ENCODE data around the gene CTBP1. TPM values are rescaled to one million over a fixed set of nuclear protein-coding genes. Genes with fewer than 3 reads are reported as not detected.

Gene CTBP1
- total and polyA plus RNA-seq, 2 donors (not counting 1 experiment from before 2014, with no cell fraction given): 212 to 343 TPM

DNA sequence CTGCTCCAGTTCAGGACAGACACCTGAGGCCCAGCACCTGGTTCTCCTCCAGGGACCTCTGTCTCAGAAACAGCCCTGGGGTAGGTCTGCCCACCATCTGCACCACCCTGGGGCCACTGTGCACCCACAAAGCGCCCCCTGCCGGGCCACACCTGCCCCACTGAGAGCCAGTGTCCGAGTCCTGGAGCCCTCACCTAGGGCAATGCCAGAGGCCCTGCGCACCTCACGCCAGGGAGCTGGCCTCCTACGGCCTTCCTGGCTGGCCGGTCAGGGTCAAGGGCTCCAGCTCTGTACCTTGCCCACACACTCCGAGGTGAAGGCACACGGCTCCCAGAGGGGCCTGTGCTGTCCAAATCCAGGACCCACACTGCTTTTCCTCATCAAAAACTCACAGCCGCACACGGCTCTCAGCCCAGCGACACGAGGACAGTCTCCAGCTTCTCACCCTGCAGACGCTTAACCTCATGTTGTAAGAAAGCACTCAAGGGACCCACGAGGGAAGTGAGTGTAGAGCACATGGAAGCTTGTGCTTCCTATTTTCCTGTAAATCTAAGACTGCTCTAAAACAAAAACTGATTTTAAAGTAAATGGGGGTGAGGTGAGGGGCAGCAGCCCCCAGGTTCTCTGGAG, 5.4 kb downstream of the CTBP1 start:
- H3K4me3 Mint-ChIP-seq: peak overlapping the region; percentile 5
- peaks cover 93% of the 10 kb centered on the region for H4K20me1 ChIP-seq (ENCODE audit: control insufficient read depth, insufficient read depth, low read length, poor library complexity, severe bottlenecking)
- no peak overlapping the region for H3K27ac Mint-ChIP-seq
- no peak overlapping the region for H2AFZ ChIP-seq (ENCODE audit: insufficient read depth, low read depth, low read length, poor library complexity, severe bottlenecking)
- no peaks in the 10 kb centered on the region for H3K9me3 Mint-ChIP-seq (ENCODE audit: insufficient read depth)
- ChIA-PET CTCF (interaction anchor here (0.8 to 1.0 kb wide), 2 partner anchors 25 to 113 kb away, joined by 3 to 4 read pairs; no protein-coding TSS in a partner anchor), POLR2A (no interaction called here)
- no peaks in the 10 kb centered on the region for H3K9me3 ChIP-seq (ENCODE audit: control extremely low read depth in 1 of 3, control insufficient read depth in 2 of 3, insufficient read depth in 1 of 3, low read length in 2 of 3)
- no peak for ATAC-seq (ENCODE audit: low read depth)
- H3K9ac ChIP-seq (ENCODE audit: low read length): no peak overlapping the region
- H3K27me3 Mint-ChIP-seq: no peaks in the 10 kb centered on the region
- no peak overlapping the region for H3K4me2 ChIP-seq (replicated peaks; ENCODE audit: low read depth, low read length, poor library complexity, severe bottlenecking)
- H3K4me1 ChIP-seq (ENCODE audit: control insufficient read depth in 2 of 2, insufficient read depth in 2 of 2, low read length in 2 of 2): peaks cover 42 to 49% of the 10 kb centered on the region in 2 donors
- peaks cover 56% of the 10 kb centered on the region for H3K4me1 Mint-ChIP-seq
- H3K36me3 ChIP-seq (replicated peaks in 1 of 2; ENCODE audit: control extremely low read depth in 1 of 2, control insufficient read depth in 1 of 2, extremely low read depth in 1 of 2, insufficient read depth in 2 of 2, low read length in 1 of 2): peaks cover 0 to 15% of the 10 kb centered on the region in 2 experiments
- WGBS (ENCODE audit: insufficient coverage): 89% methylated on average over 10 of the region's 15 CpGs
- no peak overlapping the region for H3K4me3 ChIP-seq (ENCODE audit: control extremely low read depth in 1 of 5, extremely low read depth in 1 of 5, insufficient read depth in 1 of 5, low read depth in 2 of 5, low read length in 4 of 5)
- TF ChIP-seq, protein P1, sequence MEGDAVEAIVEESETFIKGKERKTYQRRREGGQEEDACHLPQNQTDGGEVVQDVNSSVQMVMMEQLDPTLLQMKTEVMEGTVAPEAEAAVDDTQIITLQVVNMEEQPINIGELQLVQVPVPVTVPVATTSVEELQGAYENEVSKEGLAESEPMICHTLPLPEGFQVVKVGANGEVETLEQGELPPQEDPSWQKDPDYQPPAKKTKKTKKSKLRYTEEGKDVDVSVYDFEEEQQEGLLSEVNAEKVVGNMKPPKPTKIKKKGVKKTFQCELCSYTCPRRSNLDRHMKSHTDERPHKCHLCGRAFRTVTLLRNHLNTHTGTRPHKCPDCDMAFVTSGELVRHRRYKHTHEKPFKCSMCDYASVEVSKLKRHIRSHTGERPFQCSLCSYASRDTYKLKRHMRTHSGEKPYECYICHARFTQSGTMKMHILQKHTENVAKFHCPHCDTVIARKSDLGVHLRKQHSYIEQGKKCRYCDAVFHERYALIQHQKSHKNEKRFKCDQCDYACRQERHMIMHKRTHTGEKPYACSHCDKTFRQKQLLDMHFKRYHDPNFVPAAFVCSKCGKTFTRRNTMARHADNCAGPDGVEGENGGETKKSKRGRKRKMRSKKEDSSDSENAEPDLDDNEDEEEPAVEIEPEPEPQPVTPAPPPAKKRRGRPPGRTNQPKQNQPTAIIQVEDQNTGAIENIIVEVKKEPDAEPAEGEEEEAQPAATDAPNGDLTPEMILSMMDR (IDR thresholded peaks at IDR 0.05): no peak
- no peak for TF ChIP-seq EZH2 (IDR thresholded peaks at IDR 0.05; ENCODE audit: borderline replicate concordance, insufficient read depth, low read depth, low read length, poor library complexity, severe bottlenecking)
- no peak for DNase-seq
- peaks cover 85% of the 10 kb centered on the region for H3K79me2 ChIP-seq (ENCODE audit: control insufficient read depth, insufficient read depth, low read length)
- no peak overlapping the region for H3K27ac ChIP-seq (ENCODE audit: low read length in 2 of 2)
- H3K27me3 ChIP-seq (replicated peaks in 1 of 4; ENCODE audit: control extremely low read depth in 1 of 4, control insufficient read depth in 3 of 4, insufficient read depth in 4 of 4, low read length in 3 of 4): no peaks in the 10 kb centered on the region
- intact Hi-C loops (cut with micrococcal nuclease): no loop called here
